Measurements from ENCODE around the gene SEC11C. TPM values are rescaled to one million over a fixed set of nuclear protein-coding genes. Genes with fewer than 3 reads are reported as not detected.
A peak's percentile ranks its signal among the peaks of the same experiment; 100 is the strongest.

SEC11C gene
- total RNA-seq, 1 donor from 2014 or later: 70.5 TPM

DNA sequence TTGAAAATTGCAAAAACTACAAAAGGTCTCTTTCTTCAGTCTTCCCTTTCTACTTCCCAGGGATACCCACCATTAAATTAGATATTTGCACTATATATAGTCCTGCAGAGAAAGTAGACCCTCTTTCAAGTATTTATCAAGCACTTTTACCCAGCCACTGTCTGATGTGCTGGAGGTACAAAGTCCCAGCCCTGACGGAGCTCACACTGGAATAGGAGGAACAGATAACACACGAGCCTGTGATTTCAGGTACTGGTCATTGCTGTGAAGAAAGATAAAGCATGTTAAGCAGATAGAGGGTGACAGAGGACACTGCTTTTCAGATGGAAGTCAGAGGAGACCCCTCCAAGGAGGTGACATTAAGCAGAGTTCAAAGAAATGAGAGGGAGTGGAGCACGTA is 19.6 kb downstream of the SEC11C start:
- Mint-ChIP-seq H3K4me3 (no peak overlapping the region), H3K4me1 (ENCODE audit: unreplicated experiment) (no peaks in the 10 kb centered on the region), H3K9me3 (no peaks in the 10 kb centered on the region), H3K27ac (no peak overlapping the region), H3K36me3 (peaks cover 18% of the 10 kb centered on the region), H3K27me3 (no peaks in the 10 kb centered on the region)
- DNase-seq (ENCODE audit: extremely low spot score, unreplicated experiment): no peak
- no peak for TF ChIP-seq CTCF (conservative IDR thresholded peaks at IDR 0.05)

DNA sequence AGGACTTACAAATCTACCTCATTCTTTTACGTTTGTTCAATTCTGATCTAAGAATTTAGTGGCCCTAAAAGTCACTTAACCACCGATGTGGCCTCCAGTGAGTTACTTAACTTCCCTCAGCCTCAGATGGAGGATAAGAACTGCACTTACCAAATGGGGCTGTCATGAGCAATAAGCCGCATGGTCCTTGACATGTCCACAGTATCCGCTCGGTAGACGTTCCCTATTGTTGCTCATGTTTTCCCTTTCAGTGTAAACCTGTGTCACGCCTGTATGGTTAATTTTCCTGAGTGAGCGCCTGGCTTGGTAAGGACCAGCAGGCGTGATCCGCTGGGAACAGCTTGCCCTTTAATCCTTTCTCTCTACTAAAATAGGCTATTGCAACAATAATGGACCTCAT is 20.3 kb downstream of the SEC11C start:
- no peak for TF ChIP-seq CTCF (conservative IDR thresholded peaks at IDR 0.05)
- H3K36me3 Mint-ChIP-seq: peaks cover 15% of the 10 kb centered on the region
- H3K4me3 Mint-ChIP-seq: no peak overlapping the region

GRCh38 chr18:59172664-59173249 is 33.1 kb downstream of the SEC11C start:
- H3K4me3 Mint-ChIP-seq: no peak overlapping the region
- H3K27me3 Mint-ChIP-seq: no peaks in the 10 kb centered on the region
- peaks cover 4% of the 10 kb centered on the region for H3K9me3 Mint-ChIP-seq
- H3K4me1 Mint-ChIP-seq (ENCODE audit: unreplicated experiment): no peaks in the 10 kb centered on the region
- no peak overlapping the region for H3K27ac Mint-ChIP-seq
- no peaks in the 10 kb centered on the region for H3K36me3 Mint-ChIP-seq
- no peak for DNase-seq (ENCODE audit: extremely low spot score, unreplicated experiment)
- no peak for TF ChIP-seq CTCF (conservative IDR thresholded peaks at IDR 0.05)

More for the DNA sequence above, 20.3 kb downstream of the SEC11C start:
- Mint-ChIP-seq H3K27ac (no peak overlapping the region), H3K9me3 (no peaks in the 10 kb centered on the region), H3K27me3 (no peaks in the 10 kb centered on the region), H3K4me1 (ENCODE audit: unreplicated experiment) (no peaks in the 10 kb centered on the region)
- DNase-seq (ENCODE audit: extremely low spot score, unreplicated experiment): no peak

- no peaks in the 10 kb centered on the region for H3K27me3 Mint-ChIP-seq
- no peaks in the 10 kb centered on the region for H3K36me3 Mint-ChIP-seq
- DNase-seq (ENCODE audit: extremely low spot score, unreplicated experiment): no peak
- no peak overlapping the region for H3K4me3 Mint-ChIP-seq
- H3K9me3 Mint-ChIP-seq: no peaks in the 10 kb centered on the region
- peak overlapping the region; percentile 1 for H3K27ac Mint-ChIP-seq
- H3K4me1 Mint-ChIP-seq (ENCODE audit: unreplicated experiment): no peaks in the 10 kb centered on the region
- no peak for TF ChIP-seq CTCF (conservative IDR thresholded peaks at IDR 0.05)
Measured at GRCh38 chr18:59177485-59177884, 37.8 kb downstream of the SEC11C start.

GRCh38 chr18:59180150-59180845 is 40.6 kb downstream of the SEC11C start:
- H3K4me1 Mint-ChIP-seq (ENCODE audit: unreplicated experiment): no peaks in the 10 kb centered on the region
- TF ChIP-seq CTCF (conservative IDR thresholded peaks at IDR 0.05): no peak
- H3K9me3 Mint-ChIP-seq: no peaks in the 10 kb centered on the region
- H3K27me3 Mint-ChIP-seq: peaks cover 5% of the 10 kb centered on the region
- H3K36me3 Mint-ChIP-seq: no peaks in the 10 kb centered on the region
- no peak for DNase-seq (ENCODE audit: extremely low spot score, unreplicated experiment)
- H3K27ac Mint-ChIP-seq: no peak overlapping the region
- H3K4me3 Mint-ChIP-seq: no peak overlapping the region
